H1 (cell line): ENCODE measurements around the gene SPG11. TPM values are rescaled to one million over a fixed set of nuclear protein-coding genes. Genes with fewer than 3 reads are reported as not detected.

ENCODE experiments used
- ASH2L ChIP-seq: fragments of 200-600, 300-600 bp; sonication (generic); IDR thresholded peaks from one replicate; pipeline ENCODE4 v1.7.1; 2017; ENCODE audit warnings: low read length
- EGR1 ChIP-seq: IDR thresholded peaks from 2 replicates; pipeline ENCODE4 v1.6.1; 2011; ENCODE audit warnings: low read depth, low read length, borderline replicate concordance
- GABPA ChIP-seq: IDR thresholded peaks from 2 replicates; pipeline ENCODE4 v1.6.1; 2011; ENCODE audit warnings: mild to moderate bottlenecking, low read length, moderate library complexity, borderline replicate concordance; ENCODE audit not compliant: insufficient read depth
- KDM5A ChIP-seq: fragments of 200-600 bp; IDR thresholded peaks from 2 replicates; pipeline ENCODE4 v1.7.1; 2012; ENCODE audit warnings: mild to moderate bottlenecking, low read length, inconsistent platforms, mixed read lengths
- POLR2A ChIP-seq, 2 experiments: IDR thresholded peaks; 1 replicate in 1 of 2; 2 replicates in 1 of 2; pipeline ENCODE4 v1.6.1; 2011; ENCODE audit warnings: low read depth in 2 of 2, low read length in 2 of 2, mild to moderate bottlenecking in 2 of 2; ENCODE audit errors: control extremely low read depth in 1 of 2
- POU5F1 ChIP-seq: IDR thresholded peaks from 2 replicates; pipeline ENCODE4 v1.6.1; 2011; ENCODE audit warnings: low read depth, mild to moderate bottlenecking, low read length, moderate library complexity
- RAD21 ChIP-seq, 2 experiments: IDR thresholded peaks in 1 of 2; conservative IDR thresholded peaks in 1 of 2; 2 replicates each; pipeline ENCODE4 v1.6.1; 2011; ENCODE audit warnings: low read depth in 2 of 2, low read length in 2 of 2, improper control_type of control experiment in 1 of 2, inconsistent platforms in 1 of 2, mild to moderate bottlenecking in 1 of 2, moderate library complexity in 1 of 2
- SUZ12 ChIP-seq: fragments of 200-600 bp; sonication (generic); IDR thresholded peaks from 2 replicates; pipeline ENCODE4 v1.6.1; 2012; ENCODE audit warnings: mild to moderate bottlenecking, inconsistent platforms, low read length, moderate library complexity, mixed read lengths
- TAF1 ChIP-seq: IDR thresholded peaks from 2 replicates; pipeline ENCODE4 v1.6.1; 2011; ENCODE audit warnings: mild to moderate bottlenecking, low read depth, low read length
- TBP ChIP-seq: IDR thresholded peaks from 2 replicates; pipeline ENCODE4 v1.6.1; 2011; ENCODE audit warnings: low read depth, low read length, improper control_type of control experiment
- TCF12 ChIP-seq: IDR thresholded peaks from 2 replicates; pipeline ENCODE4 v1.6.1; 2011; ENCODE audit warnings: low read depth, mild to moderate bottlenecking, low read length
- YY1 ChIP-seq: IDR thresholded peaks from 2 replicates; pipeline ENCODE4 v1.6.1; 2011; ENCODE audit warnings: low read depth, mild to moderate bottlenecking, low read length
- polyA plus RNA-seq, 7 experiments: library from polyadenylated mRNA; depleted of rRNA in 3 of 7; stranded (reverse) in 5 of 7; unstranded in 2 of 7; fragments of >200 nt in 5 of 7; fragments of 200-250 nt in 2 of 7; gene quantifications; 1 replicate in 5 of 7; 2 replicates in 1 of 7; 4 replicates in 1 of 7; pipeline versions ENCODE4 v1.2.1 to v1.2.3, GENCODE V29; 2011 to 2013; ENCODE audit warnings: missing spikeins in 2 of 7, mixed read lengths in 2 of 7
- total RNA-seq: library from RNA; stranded (reverse); fragmentation: NEBNext Ultra II Directional; extraction: Animal tissue kit (Norgen Biotek cat#: 25700); gene quantifications from 2 replicates; pipeline ENCODE4 v1.2.1, GENCODE V29; 2021
- TF ChIP-seq, protein P1 (sequence below): IDR thresholded peaks from 2 replicates; pipeline ENCODE4 v1.6.1; 2011; ENCODE audit warnings: low read length, improper control_type of control experiment
- TF ChIP-seq, protein P2 (sequence below): IDR thresholded peaks from 2 replicates; pipeline ENCODE4 v1.6.1; 2012; ENCODE audit warnings: inconsistent platforms

The SPG11 gene
- total and polyA plus RNA-seq, 2 of the 8 experiments (the other 6 are each of a cell fraction or from before 2014, with no cell fraction given) = 37.1 to 38.6 TPM

DNA sequence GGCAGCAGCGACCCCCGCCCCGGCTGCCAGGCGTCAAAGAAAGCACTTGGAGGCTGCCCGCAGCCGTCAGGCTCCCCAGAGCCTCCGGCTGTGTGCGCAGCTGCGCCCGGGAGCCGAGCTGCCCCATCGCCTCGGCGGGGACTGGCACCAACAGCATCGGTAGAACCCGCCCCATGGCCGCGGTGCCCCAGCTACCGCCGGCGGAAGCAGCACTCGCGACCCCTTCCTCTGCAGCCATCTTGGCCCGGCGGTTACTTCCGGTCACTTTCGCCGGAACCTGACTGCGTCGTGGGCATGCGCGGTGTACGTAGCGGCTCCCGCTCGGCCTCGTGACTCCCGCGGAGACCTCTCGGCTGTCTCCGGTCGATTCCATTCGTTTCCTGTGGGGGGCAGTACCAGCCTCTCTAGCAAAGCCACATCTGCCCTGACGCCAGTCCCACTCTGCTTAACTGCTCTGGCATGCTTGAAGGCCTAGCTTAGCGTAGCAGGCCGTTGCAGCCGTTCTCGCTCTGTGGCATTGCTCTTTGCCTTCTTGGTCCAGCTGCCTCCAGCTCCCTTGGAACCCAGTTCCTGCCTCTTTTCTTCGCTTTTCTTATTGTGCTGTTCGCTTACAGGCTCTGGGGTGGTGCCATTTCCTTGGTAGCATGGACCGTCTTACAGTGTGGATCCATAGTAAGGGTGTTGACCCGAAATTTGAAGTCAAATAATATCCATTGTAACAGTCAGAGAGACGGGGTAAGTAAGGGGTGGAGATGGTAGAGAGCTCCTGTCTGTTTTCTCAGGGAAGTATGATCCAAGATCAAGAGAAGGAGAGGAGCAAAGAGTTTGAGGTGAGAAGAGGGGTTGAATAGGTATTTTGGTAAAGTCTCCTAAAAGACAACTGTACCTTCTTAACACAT lies at the start of gene SPG11 (continued):
- TF ChIP-seq, protein P1, sequence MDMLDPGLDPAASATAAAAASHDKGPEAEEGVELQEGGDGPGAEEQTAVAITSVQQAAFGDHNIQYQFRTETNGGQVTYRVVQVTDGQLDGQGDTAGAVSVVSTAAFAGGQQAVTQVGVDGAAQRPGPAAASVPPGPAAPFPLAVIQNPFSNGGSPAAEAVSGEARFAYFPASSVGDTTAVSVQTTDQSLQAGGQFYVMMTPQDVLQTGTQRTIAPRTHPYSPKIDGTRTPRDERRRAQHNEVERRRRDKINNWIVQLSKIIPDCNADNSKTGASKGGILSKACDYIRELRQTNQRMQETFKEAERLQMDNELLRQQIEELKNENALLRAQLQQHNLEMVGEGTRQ = peak; percentile 77
- TF ChIP-seq SUZ12 = no peak
- peak; percentile 95 for TF ChIP-seq TAF1
- TF ChIP-seq TBP = peak; percentile 81
- peak; percentile 97 for TF ChIP-seq YY1
- TF ChIP-seq, protein P2, sequence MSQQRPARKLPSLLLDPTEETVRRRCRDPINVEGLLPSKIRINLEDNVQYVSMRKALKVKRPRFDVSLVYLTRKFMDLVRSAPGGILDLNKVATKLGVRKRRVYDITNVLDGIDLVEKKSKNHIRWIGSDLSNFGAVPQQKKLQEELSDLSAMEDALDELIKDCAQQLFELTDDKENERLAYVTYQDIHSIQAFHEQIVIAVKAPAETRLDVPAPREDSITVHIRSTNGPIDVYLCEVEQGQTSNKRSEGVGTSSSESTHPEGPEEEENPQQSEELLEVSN = peak; percentile 84
- TF ChIP-seq TCF12 = 0 out of 2 replicates have a peak, but pooled peaks have one; percentile 13
- peak; percentile 62; the same call in 1 of the 2 replicates for TF ChIP-seq KDM5A
- TF ChIP-seq POU5F1 = no peak
- 0 out of 2 replicates have a peak, but pooled peaks have one; percentile 4 for TF ChIP-seq EGR1
- TF ChIP-seq GABPA = peak; percentile 88
- TF ChIP-seq RAD21 (IDR thresholded peaks at IDR 0.05 in 1 of 2, conservative IDR thresholded peaks at IDR 0.05 in 1 of 2; ENCODE audit: low read depth in 2 of 2, low read length in 2 of 2) = peak; percentile 93 to 94
- TF ChIP-seq ASH2L = peak; percentile 95
- peak; percentile 82 to 92 for TF ChIP-seq POLR2A (IDR thresholded peaks at IDR 0.05; ENCODE audit: control extremely low read depth in 1 of 2, low read depth in 2 of 2, low read length in 2 of 2)
